HPDE6-E6E7 (cell line): ENCODE measurements around the gene EHMT1.
A peak's percentile ranks its signal among the peaks of the same experiment; 100 is the strongest.

Experiments used
- DNase-seq: peaks from one replicate; pipeline ENCODE4 v3.0.0; 2011; ENCODE audit warnings: missing footprints; ENCODE audit errors: extremely low spot score

EHMT1 gene

DNA sequence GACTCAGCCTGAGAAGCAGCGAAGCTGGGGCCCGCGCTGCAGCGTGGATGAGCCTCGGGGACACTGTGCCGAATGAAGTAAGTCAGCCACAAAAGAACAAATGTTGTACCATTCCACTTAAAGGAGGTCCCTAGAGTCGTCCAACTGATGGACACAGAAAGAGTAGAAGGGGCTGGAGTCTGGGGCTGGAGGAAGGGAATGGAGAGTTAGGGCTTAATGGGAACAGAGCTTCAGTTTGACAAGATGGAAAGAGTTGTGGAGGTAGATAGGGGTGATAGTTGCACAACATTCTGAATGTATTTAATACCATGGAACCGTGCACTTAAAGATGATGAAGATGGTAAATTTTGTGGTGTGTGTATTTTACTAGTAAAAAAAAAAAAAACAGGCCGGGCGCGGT, 119.9 kb downstream of the EHMT1 start:
- DNase-seq = no peak

DNA sequence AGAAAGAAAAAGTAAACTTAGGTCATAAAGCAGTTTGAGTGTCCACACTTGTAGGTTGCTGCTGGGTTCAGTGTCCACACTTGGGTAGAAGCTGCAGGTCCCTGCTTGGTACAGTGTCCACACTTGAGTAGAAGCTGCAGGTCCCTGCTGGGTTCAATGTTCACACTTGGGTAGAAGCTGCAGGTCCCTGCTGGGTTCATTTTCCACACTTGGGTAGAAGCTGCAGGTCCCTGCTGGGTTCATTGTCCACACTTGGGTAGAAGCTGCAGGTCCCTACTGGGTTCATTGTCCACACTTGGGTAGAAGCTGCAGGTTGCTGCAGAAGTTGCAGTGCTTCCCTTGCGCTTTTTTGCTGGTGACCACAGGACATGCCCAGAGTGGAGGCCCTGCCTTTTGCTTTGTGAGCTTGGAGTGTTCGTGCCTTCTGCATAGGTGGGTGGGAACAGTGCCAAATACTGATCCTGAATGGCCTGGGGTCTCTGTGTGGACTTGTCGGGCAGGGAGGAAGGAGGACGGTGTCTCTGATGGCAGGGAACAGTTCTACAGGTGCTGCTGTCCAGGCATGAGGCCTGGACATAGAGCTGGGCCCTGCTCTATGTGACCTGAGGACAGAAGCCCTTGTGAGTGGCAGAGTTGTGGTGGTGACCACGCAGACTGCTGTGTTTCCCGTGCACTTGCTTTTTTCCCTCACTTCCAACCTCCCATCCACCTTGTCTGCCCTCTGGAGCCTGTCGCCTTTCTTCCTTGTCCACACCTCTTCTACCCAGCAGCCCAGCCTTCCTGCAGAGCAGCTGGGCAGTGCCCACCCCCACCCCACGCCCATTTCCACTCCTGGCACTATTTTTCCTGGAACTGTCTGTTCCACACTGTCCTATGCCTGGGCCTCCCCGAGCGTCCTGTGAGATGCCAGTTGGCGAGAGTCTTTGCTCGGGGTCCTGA, 120.8 kb downstream of the EHMT1 start:
- DNase-seq = no peak

DNA sequence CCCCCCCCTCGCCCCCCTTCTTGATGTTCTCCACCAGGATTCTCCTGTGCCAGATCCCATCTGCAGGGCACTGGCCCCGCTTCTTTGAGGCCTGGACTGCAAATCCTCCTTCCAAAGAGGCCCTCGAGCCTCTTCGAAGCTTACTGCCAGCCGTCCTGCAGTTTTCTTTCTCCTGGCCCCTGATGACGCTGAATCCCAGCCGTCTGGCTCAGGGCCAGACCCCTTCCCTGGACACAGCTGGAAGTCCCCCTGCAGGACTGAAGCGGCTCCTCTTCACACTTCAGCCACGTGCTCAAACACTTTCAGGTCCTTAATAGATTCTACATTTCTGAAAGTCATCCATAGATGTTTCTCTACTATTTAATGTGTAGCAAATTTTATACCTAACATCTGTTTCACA, 121.5 kb downstream of the EHMT1 start:
- DNase-seq = no peak

DNA sequence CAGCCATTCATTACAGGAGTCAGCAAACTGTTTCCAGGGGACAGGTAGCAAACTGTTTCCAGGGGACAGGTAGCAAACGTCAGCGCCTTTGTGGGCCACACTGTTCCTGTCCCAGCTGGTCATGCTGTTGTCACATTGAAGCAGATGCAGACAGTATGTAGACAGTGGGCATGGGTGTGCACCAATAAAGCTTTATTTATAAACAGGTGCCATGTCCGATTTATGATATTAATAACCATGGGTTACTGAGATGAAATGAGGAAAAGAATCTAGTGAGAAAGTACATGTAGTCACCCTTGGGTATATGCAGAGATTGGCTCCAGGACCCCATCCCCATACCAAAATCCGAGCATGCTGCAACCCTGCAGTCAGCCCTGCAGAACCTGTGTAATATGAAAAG, 122.5 kb downstream of the EHMT1 start:
- no peak for DNase-seq

DNA sequence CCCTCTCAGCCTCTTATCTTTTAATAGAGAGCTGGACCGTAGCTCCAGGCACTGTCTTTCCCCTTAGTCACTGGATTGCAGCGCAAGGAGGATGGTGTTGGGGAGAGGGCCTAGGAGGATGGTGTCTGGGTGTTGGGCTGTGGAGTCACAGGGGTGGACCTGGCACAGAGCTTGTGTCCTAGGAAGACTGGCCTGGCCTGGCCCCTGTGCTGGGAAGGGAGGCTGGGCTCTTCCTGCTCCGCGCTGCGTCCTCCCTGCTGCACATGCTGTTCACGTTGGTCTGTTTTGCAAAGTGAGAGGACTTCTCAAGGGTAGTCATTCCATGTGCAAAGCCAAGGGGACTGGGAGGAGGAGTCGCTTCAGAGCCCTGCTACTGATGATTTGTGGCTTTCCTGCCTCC, 123.9 kb downstream of the EHMT1 start:
- DNase-seq = no peak

DNA sequence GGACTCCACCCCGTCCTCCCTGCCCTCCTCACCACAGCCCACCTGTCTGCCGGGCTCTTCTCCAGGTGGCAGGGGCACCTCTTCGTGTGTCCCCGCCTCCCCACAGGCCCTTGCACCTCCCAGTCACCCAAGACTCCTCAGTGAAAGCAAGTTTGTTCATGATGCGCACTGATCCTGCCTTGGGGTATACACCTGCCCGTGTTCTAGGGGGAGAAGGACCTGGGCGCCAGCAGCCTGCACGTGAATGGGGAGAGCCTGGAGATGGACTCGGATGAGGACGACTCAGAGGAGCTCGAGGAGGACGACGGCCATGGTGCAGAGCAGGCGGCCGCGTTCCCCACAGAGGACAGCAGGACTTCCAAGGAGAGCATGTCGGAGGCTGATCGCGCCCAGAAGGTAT, 124.9 kb downstream of the EHMT1 start:
- no peak for DNase-seq

DNA sequence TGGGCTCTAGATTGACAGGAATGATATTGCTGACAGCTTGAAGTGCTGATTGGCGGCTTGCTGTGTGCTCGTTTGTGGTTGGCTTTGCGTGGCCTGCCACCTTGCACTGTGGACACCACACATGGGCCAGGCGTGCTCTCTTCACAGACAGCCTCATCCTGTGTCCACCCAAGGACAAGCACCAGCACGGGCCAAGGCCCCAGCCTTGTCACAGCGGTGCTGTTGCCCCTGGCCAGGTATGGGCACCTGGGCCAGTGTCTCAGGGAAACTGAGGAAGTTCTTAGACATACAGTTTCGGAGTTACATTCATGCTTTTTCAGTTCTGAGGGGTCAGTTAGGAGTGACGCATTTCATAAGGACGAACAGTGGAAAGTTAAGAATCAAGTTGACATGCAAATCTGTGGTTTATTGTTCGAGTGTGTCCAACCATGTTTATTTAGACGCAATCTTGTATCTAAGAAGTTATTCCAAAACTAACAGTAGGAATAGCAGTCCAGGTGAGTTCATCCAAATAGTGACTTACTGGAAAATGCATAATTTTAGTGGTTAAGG, 125.9 kb downstream of the EHMT1 start:
- no peak for DNase-seq

DNA sequence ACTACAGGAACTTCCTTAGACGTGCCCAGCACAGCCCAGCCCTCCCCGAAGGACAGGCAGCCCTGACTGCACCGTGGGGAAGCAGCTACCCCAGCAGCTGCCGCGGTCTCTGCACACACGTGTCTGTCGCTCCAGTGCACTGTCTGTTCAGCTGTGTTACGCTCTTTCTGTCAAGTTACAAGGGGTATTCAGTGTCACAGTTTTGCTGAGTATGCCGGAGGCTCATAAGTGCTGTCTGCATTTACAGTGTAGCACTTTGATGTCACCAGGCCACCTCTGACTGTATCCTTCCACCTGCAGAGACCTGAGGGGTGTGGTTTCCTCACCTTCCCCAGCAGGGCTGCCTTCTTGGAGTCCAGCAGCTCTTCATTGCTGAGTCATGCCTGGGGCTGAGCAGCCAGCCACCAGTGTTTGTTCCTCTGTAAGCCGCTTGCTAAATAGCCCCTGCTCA, 126.8 kb downstream of the EHMT1 start:
- no peak for DNase-seq

DNA sequence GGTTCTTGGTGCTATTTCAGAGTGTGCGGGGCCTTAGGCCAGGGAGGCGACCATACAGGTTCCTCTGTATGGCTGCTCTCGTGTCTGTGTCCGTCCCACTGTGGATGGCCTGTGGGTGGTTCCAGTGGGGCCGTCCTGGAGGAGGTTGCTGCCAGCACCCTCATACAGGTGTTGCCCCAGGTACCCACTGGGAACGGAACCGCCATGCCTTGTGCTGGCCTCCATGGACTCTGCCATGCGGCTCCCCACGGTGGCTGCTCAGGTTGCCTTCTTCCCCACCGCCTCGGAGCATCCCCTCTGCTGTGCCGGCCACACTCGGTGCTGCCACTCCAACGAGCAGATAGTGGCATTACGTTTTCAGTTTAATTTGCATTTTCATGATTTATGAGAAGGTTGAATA, 129.5 kb downstream of the EHMT1 start:
- DNase-seq = no peak

DNA sequence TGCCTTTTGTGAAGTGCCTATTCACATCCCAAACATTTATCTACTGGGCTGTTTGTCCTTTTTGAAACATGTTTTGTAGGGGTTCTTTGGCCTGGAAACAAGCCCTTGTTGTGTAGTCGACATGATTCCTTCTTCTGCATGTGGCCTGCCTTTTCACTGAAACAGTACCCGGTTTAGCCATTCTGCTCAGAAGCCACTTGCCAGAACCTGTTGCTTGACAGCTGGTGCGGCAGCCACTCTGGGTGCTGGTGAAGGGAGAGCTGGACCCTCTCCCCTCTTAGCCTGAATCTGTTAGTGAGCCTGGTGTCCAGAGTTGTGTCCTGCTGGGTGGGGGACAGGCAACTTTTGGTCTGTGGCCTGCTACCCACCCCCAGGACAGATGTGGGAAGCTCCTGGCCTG, 129.9 kb downstream of the EHMT1 start:
- no peak for DNase-seq

DNA sequence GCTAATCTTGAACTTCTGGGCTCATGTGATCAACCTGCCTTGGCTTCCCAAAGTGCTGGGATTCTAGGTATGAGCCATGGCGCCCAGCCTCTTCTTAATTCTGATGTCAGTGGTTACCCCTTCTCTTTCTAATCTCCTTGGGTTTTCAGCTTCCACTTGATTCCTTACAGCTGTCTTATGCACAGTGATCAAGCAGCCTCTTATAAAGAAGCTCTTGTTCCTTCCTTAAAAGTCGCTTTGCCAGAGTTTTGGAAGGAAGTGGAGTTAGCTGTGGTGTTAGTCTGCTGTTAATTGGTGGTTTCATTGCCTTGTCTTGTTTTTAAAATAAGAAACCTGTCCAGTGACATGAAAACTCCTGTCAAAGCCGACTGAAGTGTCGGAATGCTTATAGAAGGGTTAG, 130.7 kb downstream of the EHMT1 start:
- DNase-seq = no peak

DNA sequence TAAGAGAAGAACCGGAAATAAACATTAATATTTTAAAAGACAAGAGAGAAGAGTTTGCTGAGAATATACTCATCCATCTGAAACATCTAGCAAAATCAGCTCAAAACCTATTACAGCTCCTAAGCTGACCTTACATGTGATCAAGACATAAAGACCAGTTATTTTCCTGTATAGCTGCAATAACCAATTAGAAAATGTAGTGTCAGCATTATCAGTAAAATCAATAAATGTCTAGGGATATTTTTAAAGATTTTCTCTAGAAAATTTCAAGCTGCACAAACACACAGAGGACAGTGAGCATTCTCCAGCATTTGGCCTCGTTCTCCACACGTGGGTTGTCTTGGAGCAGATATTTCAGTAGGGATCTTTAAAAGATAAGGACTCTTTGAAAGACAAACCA, 131.2 kb downstream of the EHMT1 start:
- no peak for DNase-seq

DNA sequence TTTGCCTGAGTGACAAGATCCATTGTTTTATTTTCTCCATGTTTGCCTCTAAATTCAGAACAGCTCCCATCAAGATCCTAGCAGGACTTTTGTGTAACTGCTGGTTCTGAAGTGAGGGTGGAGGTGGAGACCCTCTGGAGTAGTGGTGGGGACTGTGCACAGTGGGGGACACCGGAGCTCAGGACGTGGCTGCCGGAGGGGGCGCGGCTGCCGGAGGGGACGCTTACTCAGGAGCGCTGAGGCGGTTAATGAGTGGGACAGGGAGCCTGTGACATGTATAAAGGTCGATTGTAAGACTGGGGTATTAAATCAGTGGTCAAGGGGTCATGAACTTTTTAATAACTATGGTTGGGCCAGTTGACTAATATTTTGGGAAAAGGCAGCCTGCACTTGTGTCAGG, 131.8 kb downstream of the EHMT1 start:
- no peak for DNase-seq

DNA sequence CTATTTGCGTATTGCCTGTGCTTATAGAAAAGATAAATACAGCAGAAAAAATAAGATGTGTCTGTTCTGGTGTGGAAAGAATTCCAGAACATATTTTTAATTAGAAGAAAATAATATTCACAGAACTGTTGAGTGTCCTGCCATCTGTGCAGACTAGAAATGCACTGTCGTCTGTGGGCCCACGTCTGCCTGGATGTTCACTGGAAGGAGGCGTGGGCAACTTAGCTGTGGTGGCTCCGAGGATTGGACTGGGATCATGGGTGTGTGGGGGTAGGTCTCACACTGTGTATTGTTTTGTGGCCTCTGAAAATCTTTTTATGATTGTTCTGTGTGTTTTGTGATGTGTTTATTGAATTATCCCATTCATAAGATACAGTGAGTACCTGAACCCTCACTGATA, 132.8 kb downstream of the EHMT1 start:
- no peak for DNase-seq

DNA sequence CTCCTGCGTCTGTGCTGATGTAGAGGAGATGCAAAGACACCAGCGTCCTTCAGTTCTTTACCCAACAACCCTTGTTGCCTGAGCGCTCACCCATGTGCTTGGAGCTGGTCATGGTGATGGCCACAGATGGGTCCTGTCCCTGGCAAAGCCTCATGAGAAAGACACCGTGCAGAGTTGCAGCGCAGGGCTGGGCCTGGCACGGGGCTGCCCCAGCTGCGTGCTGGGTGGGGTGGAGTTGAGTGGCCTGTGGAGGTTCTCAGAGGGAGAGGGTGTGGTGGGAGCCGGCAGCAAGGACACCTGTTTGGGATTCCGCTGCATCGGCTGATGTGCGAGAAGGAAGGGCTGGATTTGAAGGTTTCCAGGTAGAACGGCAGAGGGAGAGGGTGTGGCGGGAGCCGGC, 133.6 kb downstream of the EHMT1 start:
- no peak for DNase-seq

DNA sequence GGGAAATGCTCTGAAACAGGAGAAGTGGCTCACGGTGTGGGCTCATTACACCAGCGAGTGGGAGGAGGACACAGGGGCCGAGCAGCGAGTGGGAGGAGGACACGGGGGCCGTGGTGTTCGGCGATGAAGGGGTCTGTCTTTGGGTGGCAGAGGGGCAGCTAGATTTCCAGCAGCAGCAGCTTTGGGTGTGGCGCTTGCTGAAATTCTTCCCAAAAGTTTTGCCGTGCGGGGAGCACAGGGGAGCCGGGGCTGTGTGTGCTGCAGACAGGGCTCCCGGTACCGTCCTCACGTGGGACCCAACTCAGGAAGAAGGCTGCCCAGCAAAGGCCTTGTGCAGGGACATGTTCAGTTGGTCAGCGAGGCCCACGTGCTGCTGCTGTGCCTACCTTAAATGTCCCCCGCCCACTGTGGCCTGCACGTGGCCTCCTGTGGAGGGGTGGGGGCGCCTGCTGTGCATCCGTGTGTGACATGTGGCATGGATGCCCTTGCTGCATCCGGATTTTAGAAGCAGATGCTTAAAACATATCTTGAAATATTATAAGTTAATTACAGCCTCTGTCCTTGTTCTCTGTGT, 134.5 kb downstream of the EHMT1 start:
- DNase-seq = no peak

DNA sequence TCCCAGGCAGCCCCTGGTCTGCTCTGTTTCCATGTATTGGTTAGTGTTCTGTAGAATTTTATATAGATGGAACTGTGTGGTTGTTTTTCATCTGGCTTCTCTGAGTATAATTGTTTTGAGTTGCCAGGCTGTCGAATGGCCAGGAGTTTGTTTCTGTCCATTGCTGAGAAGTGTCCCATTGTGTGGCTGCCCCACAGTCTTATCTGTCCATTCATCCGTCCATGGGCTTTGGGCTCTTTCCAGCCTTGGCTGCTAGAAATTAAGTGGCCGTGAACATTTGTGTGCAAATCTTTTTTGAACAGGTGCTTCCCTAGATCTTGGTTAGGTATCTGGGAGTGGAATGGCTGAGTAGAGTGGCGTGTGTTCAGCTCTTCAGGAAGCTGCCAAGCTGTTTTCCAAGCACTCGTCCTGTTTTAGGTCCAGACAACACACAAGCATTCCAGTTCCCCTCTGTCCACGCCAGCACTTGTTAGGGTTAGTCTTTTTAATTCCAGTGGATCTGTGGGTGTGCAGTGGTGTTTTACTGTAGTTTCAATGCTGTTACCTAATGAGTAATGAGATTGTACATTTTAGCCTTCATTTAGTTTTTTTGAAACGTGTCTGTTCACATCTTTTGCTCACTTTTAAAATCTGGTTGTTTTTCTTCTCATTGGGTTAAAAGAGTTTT, 136.6 kb downstream of the EHMT1 start:
- DNase-seq = no peak

DNA sequence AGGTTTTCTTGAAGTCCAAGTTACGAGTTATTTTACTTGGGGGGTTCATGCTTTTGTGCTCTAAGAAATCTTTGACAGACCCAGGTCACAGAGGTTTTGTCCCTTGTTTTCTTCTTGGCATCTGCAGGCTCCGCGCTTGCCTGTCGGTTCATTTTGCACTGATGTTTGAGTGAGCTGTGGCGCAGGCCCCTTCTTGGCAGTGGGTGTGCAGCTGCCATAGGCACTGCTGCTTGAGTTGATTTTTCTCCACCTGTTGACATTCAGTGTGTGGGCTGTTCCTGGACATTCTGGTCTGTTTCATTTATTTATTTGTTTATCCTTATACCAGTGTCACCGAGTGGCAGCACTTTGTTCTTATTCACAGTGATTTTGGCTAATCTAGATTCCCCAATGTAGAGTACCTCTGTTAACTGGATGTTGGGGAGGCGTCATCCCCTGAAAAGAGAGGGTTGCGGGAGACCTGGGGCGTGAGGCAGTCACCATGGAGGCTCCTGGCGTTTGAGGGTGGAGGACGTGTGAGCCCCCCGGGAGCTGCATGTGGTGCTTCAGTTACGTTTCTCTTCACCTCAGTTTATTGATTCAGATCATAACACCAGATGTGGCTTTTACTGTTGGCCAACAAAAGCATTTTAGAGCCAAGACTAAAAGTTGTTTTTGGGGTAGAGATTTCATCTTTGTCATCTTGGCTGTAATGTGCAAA, 137.4 kb downstream of the EHMT1 start:
- DNase-seq = no peak

DNA sequence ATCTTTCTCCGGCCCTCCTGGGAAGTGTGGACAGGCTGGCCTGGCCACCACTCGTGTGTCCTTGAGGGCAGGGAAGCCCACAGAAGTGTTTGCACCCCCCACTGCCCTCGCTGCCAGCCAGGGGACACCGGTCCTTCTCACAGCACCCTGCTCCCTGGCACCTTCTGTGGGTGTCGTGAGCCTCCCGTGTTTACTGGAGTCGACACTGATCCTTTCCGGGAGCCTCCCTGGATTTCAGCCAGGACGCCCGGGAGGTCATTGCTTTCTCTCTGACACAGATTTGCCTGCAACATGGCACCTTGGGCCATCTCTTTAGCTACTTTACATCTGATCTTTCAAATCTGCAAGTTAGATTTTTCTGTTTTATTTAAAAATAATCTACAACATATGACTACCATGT, 138.3 kb downstream of the EHMT1 start:
- DNase-seq = no peak

DNA sequence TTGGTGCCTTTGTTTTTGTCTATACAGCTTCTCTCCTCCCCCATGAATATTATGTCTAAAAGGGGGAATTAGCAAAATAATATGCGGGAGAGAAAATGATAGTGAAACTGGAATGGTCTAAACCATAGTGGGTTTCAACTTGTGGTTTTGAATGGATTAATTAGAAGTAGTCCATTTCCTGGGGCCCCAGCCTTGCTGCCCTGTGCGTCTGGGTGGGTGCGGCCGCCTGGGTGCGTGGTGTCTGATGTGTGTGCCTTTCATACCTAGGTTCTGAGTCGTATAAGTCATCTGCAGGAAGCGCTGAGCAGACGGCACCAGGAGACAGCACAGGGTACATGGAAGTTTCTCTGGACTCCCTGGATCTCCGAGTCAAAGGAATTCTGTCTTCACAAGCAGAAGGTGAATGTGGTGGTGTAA, 138.8 kb downstream of the EHMT1 start:
- peak; percentile 22 for DNase-seq

DNA sequence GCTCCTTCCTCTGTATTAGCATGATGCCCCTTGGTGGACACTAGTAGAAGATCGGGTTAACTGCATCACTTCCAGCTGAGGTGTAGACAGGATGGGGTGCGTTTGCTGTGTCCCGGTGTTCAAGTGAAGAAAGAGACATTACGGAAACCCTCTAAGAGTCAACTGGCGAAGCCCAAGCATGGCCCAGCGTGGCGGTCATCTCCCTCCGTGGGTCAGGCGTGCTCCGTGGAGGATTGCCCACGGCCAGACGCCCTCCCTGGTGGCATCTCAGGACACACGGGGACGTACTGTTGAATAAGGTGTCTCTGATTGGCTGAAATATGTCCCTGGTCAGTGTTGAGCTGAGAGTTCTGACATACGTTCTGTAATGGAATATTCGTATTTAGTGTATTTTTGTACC, 139.3 kb downstream of the EHMT1 start:
- no peak for DNase-seq

DNA sequence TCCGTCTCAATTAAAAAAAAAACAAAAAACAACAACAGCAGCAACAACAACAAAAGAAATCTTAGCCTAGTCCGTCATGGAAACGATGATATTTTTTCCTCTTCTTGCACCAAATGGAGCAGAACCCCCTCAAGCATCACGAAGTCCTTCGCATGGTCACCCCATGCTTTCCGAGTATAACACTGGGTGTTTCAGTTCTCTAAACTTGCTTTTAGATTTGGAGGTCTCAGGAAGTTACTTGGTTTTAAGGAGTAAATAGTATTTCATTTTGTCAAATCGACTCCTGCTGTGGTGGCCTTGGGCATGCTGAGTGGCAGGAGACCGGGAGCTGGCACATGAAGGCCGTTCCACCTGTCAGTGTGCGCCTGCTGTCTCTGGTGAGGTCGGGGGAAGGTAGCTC, 140.3 kb downstream of the EHMT1 start:
- no peak for DNase-seq
